ENCODE results near the gene EDN2.

- no peak for TF ChIP-seq CTCF (IDR thresholded peaks at IDR 0.05 in 4 of 5, conservative IDR thresholded peaks at IDR 0.05 in 1 of 5)
- no peak for TF ChIP-seq POLR2A (IDR thresholded peaks at IDR 0.05)
Measured at GRCh38 chr1:41437011-41437355, 47.5 kb downstream of the EDN2 start.
